ENCODE data around the gene CHD9.
A peak's percentile ranks its signal among the peaks of the same experiment; 100 is the strongest.
"Not testable (repeated sequence)": the region's sequence is repeated elsewhere in the genome, so short reads cannot be mapped to it uniquely, and the experiment has no call there.

CHD9 gene

DNA sequence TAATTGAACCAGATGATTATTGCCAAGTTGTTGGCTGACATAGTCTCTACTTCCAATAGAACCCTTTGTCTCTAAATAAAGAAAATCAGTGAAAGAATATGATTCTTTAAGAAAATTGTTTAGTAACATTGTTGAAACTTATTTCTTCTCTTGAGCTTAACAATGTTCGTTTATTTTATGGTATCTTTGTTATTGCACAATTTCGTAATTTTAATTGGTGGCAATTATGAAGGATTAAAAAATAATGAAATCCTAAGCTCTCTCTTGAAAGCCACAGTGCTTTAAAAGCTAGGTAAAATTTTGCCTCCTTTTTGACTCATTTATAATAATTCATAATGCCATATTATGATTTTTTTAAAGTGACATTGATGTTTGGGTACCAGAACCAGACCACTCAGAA lies 230.4 kb downstream of the CHD9 start:
- Mint-ChIP-seq H3K4me1 (no peaks in the 10 kb centered on the region), H3K36me3 (ENCODE audit: low read depth) (peaks cover 17% of the 10 kb centered on the region), H3K4me3 (no peak overlapping the region), H3K27me3 (no peaks in the 10 kb centered on the region), H3K9me3 (no peaks in the 10 kb centered on the region), H3K27ac (no peak overlapping the region)
- ATAC-seq (no peak), DNase-seq (no peak)

DNA sequence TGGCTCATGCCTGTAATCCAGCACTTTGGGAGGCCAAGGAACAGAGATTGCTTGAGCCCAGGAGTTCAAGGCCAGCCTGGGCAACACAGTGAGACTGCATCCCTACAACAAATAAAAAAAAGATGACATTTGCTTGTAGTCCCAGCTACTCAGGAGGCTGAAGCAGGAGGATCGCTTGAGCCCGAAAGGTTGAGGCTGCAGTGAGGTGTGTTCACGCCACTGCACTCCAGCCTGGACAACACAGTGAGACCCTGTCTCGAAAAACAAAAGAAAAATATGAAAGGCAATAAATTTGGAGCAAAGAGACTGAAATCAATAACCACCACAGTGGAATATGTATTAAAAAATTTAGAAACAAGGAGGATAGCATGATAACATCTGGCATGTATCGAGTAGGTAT lies 235.7 kb downstream of the CHD9 start:
- Mint-ChIP-seq H3K4me3 (no peak overlapping the region), H3K36me3 (ENCODE audit: low read depth) (peaks cover 32% of the 10 kb centered on the region), H3K27me3 (no peaks in the 10 kb centered on the region), H3K27ac (no peak overlapping the region), H3K9me3 (no peaks in the 10 kb centered on the region), H3K4me1 (no peaks in the 10 kb centered on the region)
- DNase-seq (no peak), ATAC-seq (no peak)

DNA sequence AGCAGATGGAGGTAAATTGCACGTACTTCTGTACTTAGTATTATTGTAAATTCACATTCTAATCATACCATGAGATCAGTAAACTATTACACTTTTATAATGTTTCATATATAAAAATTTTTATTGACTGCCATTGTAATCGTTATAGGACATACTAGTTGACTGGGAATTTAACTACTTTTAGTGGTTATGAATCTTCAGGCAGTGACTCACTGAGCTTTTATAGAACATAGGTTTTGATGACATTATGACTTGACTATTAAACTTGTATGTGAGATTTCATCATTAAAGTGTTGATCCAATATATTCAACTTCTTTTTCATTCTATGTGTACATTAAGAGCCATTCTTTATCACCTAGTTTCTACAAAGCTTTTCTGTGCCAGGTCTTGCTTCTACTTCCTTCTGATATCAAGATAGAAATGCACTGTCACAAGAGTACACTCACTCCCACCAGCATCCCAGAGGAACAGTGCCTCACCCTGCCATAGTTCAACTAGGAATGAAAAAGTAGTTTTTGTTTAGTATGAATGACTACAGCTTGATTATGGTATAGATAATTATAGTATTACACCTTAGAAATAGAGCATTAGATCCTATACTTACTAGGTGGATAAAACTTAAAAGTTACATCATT lies 237.1 kb downstream of the CHD9 start:
- Mint-ChIP-seq H3K9me3 (no peaks in the 10 kb centered on the region), H3K36me3 (ENCODE audit: low read depth) (peaks cover 24% of the 10 kb centered on the region), H3K4me3 (no peak overlapping the region), H3K27ac (no peak overlapping the region), H3K4me1 (no peaks in the 10 kb centered on the region), H3K27me3 (no peaks in the 10 kb centered on the region)
- DNase-seq (no peak), ATAC-seq (no peak)

GRCh38 chr16:53297477-53297876 lies 242.7 kb downstream of the CHD9 start:
- ATAC-seq (no peak), DNase-seq (no peak)
- H3K9me3 Mint-ChIP-seq: no peaks in the 10 kb centered on the region
- H3K36me3 Mint-ChIP-seq (ENCODE audit: low read depth): peaks cover 22% of the 10 kb centered on the region
- no peak overlapping the region for H3K27ac Mint-ChIP-seq
- no peaks in the 10 kb centered on the region for H3K27me3 Mint-ChIP-seq
- H3K4me3 Mint-ChIP-seq: no peak overlapping the region
- no peaks in the 10 kb centered on the region for H3K4me1 Mint-ChIP-seq

DNA sequence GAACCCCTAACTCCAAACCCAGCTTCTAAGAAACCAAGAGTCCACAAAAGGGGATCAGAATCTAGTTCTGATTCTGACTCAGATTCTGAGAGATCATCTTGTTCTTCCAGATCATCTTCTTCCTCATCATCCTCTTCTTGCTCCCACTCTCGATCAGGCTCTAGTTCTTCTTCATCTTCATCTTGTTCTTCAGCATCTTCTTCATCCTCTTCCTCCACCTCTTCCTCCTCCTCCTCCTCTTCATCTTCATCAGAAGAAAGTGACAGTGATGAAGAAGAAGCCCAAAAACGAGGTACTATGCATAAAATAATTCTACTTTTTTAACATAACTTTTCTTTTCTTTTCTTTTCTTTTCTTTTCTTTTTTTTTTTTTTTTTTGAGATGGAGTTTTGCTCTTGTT lies 249.5 kb downstream of the CHD9 start:
- no peak overlapping the region for H3K27ac Mint-ChIP-seq
- peaks cover 15% of the 10 kb centered on the region for H3K36me3 Mint-ChIP-seq (ENCODE audit: low read depth)
- no peaks in the 10 kb centered on the region for H3K9me3 Mint-ChIP-seq
- no peak overlapping the region for H3K4me3 Mint-ChIP-seq
- DNase-seq: no peak
- no peaks in the 10 kb centered on the region for H3K4me1 Mint-ChIP-seq
- no peaks in the 10 kb centered on the region for H3K27me3 Mint-ChIP-seq
- ATAC-seq: no peak

GRCh38 chr16:53305743-53306142 lies 251.0 kb downstream of the CHD9 start:
- ATAC-seq (no peak), DNase-seq (no peak)
- H3K4me1 Mint-ChIP-seq: no peaks in the 10 kb centered on the region
- no peak overlapping the region for H3K27ac Mint-ChIP-seq
- H3K36me3 Mint-ChIP-seq (ENCODE audit: low read depth): peaks cover 18% of the 10 kb centered on the region
- H3K27me3 Mint-ChIP-seq: no peaks in the 10 kb centered on the region
- H3K4me3 Mint-ChIP-seq: no peak overlapping the region
- H3K9me3 Mint-ChIP-seq: no peaks in the 10 kb centered on the region

DNA sequence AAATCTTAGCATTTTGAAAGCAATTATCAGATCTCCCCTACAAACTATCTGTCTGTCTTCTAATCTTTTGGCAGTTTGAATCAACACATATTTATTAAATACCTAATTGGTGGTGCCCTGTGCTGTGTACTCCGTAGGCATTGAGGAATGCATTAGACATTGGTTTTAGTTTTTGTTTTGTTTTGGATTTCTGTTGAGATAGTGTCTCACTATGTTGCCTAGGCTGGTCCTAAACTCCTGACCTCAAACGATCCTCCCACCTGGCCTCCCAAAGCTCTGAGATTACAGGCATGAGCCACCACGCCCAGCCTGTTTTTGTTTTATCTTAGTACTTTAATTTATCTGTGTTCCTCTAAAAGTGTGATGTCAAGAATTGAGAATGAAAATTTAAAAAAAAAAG lies 254.7 kb downstream of the CHD9 start:
- Mint-ChIP-seq H3K27me3 (no peaks in the 10 kb centered on the region), H3K27ac (no peak overlapping the region), H3K36me3 (ENCODE audit: low read depth) (peaks cover 16% of the 10 kb centered on the region), H3K4me1 (no peaks in the 10 kb centered on the region), H3K4me3 (no peak overlapping the region), H3K9me3 (no peaks in the 10 kb centered on the region)
- ATAC-seq (no peak), DNase-seq (no peak)

DNA sequence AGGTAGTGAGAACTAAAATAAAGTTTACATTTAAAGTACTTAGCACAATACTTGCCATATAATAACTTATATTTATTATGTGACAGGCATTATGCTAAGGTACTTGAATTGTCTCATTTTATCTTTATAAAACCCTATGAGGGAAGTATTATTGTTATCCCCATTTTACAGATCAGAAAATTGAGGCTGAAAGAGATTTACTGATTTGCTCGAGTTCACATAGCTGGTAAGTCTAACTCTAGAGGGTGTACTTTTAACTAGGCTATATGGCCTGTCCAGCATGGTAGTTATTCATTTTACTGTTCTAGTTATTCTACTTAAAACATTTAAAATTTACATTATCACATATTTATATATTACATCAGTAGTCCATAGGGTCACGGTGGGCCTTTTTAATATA lies 266.2 kb downstream of the CHD9 start:
- Mint-ChIP-seq H3K4me3 (no peak overlapping the region), H3K9me3 (no peaks in the 10 kb centered on the region), H3K27me3 (no peaks in the 10 kb centered on the region), H3K36me3 (ENCODE audit: low read depth) (peaks cover 22% of the 10 kb centered on the region), H3K27ac (no peak overlapping the region), H3K4me1 (no peaks in the 10 kb centered on the region)
- DNase-seq (no peak), ATAC-seq (no peak)

GRCh38 chr16:53323924-53324323 lies 269.1 kb downstream of the CHD9 start:
- Mint-ChIP-seq H3K36me3 (ENCODE audit: low read depth) (peaks cover 11% of the 10 kb centered on the region), H3K4me3 (no peak overlapping the region), H3K27me3 (no peaks in the 10 kb centered on the region), H3K9me3 (no peaks in the 10 kb centered on the region), H3K4me1 (no peaks in the 10 kb centered on the region), H3K27ac (no peak overlapping the region)
- ATAC-seq (no peak), DNase-seq (no peak)

GRCh38 chr16:53330991-53331390 lies 276.2 kb downstream of the CHD9 start:
- not testable (repeated sequence) for H3K4me3 Mint-ChIP-seq; H3K9me3 Mint-ChIP-seq; ATAC-seq; H3K27me3 Mint-ChIP-seq; H3K27ac Mint-ChIP-seq; DNase-seq; H3K36me3 Mint-ChIP-seq (ENCODE audit: low read depth); H3K4me1 Mint-ChIP-seq

GRCh38 chr16:53334581-53334980 lies 279.8 kb downstream of the CHD9 start:
- H3K9me3 Mint-ChIP-seq: peaks cover 4% of the 10 kb centered on the region

GRCh38 chr16:53337294-53337693 lies 282.5 kb downstream of the CHD9 start:
- DNase-seq (no peak), ATAC-seq (no peak)
- no peaks in the 10 kb centered on the region for H3K9me3 Mint-ChIP-seq
- H3K27ac Mint-ChIP-seq: no peak overlapping the region
- H3K27me3 Mint-ChIP-seq: no peaks in the 10 kb centered on the region
- H3K4me3 Mint-ChIP-seq: no peak overlapping the region
- H3K36me3 Mint-ChIP-seq (ENCODE audit: low read depth): no peaks in the 10 kb centered on the region
- peaks cover 15% of the 10 kb centered on the region for H3K4me1 Mint-ChIP-seq

More at GRCh38 chr16:53334581-53334980, 279.8 kb downstream of the CHD9 start:
- Mint-ChIP-seq H3K4me1 (peaks cover 3% of the 10 kb centered on the region), H3K27me3 (no peaks in the 10 kb centered on the region), H3K36me3 (ENCODE audit: low read depth) (peaks cover 1% of the 10 kb centered on the region), H3K27ac (no peak overlapping the region), H3K4me3 (no peak overlapping the region)
- ATAC-seq (no peak), DNase-seq (no peak)

- peaks cover 16% of the 10 kb centered on the region for H3K4me1 Mint-ChIP-seq
- no peaks in the 10 kb centered on the region for H3K27me3 Mint-ChIP-seq
- DNase-seq (peak; percentile 20), ATAC-seq (peak; percentile 76)
- H3K9me3 Mint-ChIP-seq: peaks cover 3% of the 10 kb centered on the region
- H3K36me3 Mint-ChIP-seq (ENCODE audit: low read depth): no peaks in the 10 kb centered on the region
- H3K4me3 Mint-ChIP-seq: no peak overlapping the region
- H3K27ac Mint-ChIP-seq: no peak overlapping the region
Observed at GRCh38 chr16:53341792-53342191, 287.0 kb downstream of the CHD9 start.

DNA sequence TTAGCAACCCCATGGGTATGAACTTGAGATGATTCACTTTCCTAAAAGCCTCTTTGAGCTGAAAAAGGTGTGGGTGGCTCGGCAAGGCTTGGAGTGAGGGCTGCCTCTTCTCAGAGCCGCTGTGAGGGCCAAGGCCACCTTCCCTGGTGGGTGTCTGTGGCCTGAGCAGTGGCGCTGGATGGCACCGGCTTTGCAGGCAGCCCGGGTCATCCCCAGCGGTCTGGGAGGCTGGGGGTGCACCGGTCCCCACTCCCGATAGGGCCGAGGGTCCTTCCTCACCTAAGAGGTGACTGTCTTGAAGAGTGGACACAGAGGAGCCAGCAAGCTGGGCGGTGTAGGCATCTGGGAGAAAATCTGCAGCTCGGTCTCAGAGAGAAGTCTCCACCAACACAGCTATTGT lies 300.3 kb downstream of the CHD9 start:
- Mint-ChIP-seq H3K27me3 (no peaks in the 10 kb centered on the region), H3K4me3 (no peak overlapping the region), H3K36me3 (ENCODE audit: low read depth) (no peaks in the 10 kb centered on the region), H3K4me1 (peaks cover 3% of the 10 kb centered on the region), H3K27ac (no peak overlapping the region), H3K9me3 (peaks cover 5% of the 10 kb centered on the region)
- DNase-seq: no peak
- ATAC-seq: no peak

GRCh38 chr16:53356478-53357207 lies 301.9 kb downstream of the CHD9 start:
- no peak for ATAC-seq
- H3K27me3 Mint-ChIP-seq: no peaks in the 10 kb centered on the region

More at GRCh38 chr16:53356478-53357207, 301.9 kb downstream of the CHD9 start:
- Mint-ChIP-seq H3K4me1 (peaks cover 3% of the 10 kb centered on the region), H3K9me3 (no peaks in the 10 kb centered on the region), H3K4me3 (no peak overlapping the region), H3K36me3 (ENCODE audit: low read depth) (no peaks in the 10 kb centered on the region), H3K27ac (no peak overlapping the region)
- no peak for DNase-seq
